WERI-Rb-1 (cell line): ENCODE measurements around the gene GPRC5A.

Source experiments
- DNase-seq: peaks from one replicate; pipeline ENCODE4 v3.0.0-alpha.2; 2020
- H3K27ac ChIP-seq: fragments of 250-450 bp; sonication (Bioruptor Pico); 2 replicates; pipeline ENCODE4 v1.5.1; 2020; ENCODE audit warnings: mild to moderate bottlenecking, moderate library complexity
- H3K27me3 ChIP-seq: fragments of 250-450 bp; sonication (Bioruptor Pico); 2 replicates; pipeline ENCODE4 v1.5.1; 2021; ENCODE audit warnings: mild to moderate bottlenecking, low read depth, moderate library complexity; ENCODE audit not compliant: insufficient read depth, severe bottlenecking
- H3K36me3 ChIP-seq: fragments of 250-450 bp; sonication (Bioruptor Pico); 2 replicates; pipeline ENCODE4 v1.5.1; 2020; ENCODE audit warnings: mild to moderate bottlenecking, moderate library complexity
- H3K4me3 ChIP-seq: 2 replicates; pipeline ENCODE4 v1.5.1; 2011; ENCODE audit warnings: low read depth, mild to moderate bottlenecking, control low read depth, low read length
- H3K9me3 ChIP-seq: fragments of 250-450 bp; sonication (Bioruptor Pico); 2 replicates; pipeline ENCODE4 v1.5.1; 2021; ENCODE audit warnings: mild to moderate bottlenecking, moderate library complexity; ENCODE audit not compliant: severe bottlenecking
- TF ChIP-seq, protein P1 (sequence below): IDR thresholded peaks from 2 replicates; pipeline ENCODE4 v1.5.1; 2011; ENCODE audit warnings: low read depth, mild to moderate bottlenecking, control low read depth, inconsistent platforms, low read length

GPRC5A gene

DNA sequence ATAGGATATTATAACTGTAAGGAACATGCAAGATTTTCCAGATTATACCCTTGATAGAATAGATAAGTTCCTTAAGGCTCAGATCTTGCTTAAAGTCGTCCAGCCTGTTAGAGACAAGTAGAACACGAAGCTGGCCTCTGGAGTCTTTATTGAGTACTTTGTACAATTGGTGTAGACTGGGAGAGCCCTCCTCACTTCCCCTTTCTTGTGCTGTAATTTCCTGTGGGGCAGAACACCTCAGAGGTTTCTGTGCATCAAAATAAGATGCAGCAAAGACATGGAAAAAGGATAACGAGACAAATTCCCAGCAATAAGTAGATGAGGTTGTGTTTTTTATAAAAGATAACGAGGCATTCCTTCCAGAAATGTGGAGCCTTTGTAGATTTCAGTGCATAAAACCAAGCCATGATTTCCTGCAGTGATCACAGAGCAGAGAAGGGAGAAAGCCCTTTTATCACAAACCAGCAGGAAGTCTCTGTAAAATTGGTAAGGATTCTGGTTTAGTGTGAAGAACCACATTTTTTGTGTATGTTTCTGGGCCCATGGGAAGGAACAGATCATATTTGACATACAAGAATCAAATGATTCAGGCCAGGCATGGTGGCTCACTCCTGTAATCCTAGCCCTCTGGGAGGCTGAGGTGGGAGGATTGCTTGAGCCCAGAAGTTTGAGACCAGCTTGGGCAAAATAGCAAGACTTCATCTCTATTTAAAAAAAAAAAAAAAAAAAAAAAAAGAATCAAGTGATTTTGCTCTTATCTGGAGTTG lies 18.0 kb downstream of the GPRC5A start:
- H3K27ac ChIP-seq: no peak overlapping the region
- H3K36me3 ChIP-seq: peaks cover 8% of the 10 kb centered on the region
- TF ChIP-seq, protein P1, sequence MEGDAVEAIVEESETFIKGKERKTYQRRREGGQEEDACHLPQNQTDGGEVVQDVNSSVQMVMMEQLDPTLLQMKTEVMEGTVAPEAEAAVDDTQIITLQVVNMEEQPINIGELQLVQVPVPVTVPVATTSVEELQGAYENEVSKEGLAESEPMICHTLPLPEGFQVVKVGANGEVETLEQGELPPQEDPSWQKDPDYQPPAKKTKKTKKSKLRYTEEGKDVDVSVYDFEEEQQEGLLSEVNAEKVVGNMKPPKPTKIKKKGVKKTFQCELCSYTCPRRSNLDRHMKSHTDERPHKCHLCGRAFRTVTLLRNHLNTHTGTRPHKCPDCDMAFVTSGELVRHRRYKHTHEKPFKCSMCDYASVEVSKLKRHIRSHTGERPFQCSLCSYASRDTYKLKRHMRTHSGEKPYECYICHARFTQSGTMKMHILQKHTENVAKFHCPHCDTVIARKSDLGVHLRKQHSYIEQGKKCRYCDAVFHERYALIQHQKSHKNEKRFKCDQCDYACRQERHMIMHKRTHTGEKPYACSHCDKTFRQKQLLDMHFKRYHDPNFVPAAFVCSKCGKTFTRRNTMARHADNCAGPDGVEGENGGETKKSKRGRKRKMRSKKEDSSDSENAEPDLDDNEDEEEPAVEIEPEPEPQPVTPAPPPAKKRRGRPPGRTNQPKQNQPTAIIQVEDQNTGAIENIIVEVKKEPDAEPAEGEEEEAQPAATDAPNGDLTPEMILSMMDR: no peak
- H3K27me3 ChIP-seq: no peaks in the 10 kb centered on the region
- H3K9me3 ChIP-seq: no peaks in the 10 kb centered on the region
- H3K4me3 ChIP-seq: no peak overlapping the region
- DNase-seq: no peak

GRCh38 chr12:12909995-12910420 lies 18.6 kb downstream of the GPRC5A start:
- no peak for DNase-seq
- Histone ChIP-seq H3K27ac (no peak overlapping the region), H3K27me3 (no peaks in the 10 kb centered on the region), H3K36me3 (peaks cover 8% of the 10 kb centered on the region), H3K4me3 (no peak overlapping the region), H3K9me3 (no peaks in the 10 kb centered on the region)
- TF ChIP-seq, protein P1: no peak

- no peaks in the 10 kb centered on the region for H3K9me3 ChIP-seq
- H3K27me3 ChIP-seq: no peaks in the 10 kb centered on the region
- H3K36me3 ChIP-seq: peaks cover 8% of the 10 kb centered on the region
- no peak for DNase-seq
- H3K4me3 ChIP-seq: no peak overlapping the region
- TF ChIP-seq, protein P1: no peak
- H3K27ac ChIP-seq: no peak overlapping the region
Measured at GRCh38 chr12:12912711-12913110, 21.3 kb downstream of the GPRC5A start.

DNA sequence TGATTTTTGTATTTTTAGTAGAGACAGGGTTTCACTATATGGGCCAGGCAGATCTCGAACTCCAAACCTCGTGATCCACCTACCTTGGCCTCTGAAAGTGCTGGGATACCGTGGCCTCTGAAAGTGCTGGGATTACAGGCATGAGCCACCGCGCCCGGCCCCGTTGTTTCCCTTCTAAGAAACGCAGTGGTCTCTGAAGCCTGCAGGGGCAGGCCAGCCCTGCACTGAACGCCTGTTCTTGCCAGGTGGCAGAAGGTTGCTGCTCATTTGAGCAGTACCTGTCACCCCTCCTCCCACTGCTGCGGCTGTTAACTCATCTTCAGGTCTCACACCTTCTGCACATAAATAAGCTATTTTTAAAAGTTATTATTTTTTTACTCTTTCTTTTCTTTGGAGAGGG lies 24.3 kb downstream of the GPRC5A start:
- DNase-seq: peak; percentile 33
- Histone ChIP-seq H3K27me3 (no peaks in the 10 kb centered on the region), H3K4me3 (no peak overlapping the region), H3K27ac (no peak overlapping the region), H3K36me3 (no peaks in the 10 kb centered on the region; the same call in none of the 2 replicates), H3K9me3 (no peaks in the 10 kb centered on the region)
- TF ChIP-seq, protein P1: 0 out of 2 replicates have a peak, but pooled peaks have one; percentile 3

DNA sequence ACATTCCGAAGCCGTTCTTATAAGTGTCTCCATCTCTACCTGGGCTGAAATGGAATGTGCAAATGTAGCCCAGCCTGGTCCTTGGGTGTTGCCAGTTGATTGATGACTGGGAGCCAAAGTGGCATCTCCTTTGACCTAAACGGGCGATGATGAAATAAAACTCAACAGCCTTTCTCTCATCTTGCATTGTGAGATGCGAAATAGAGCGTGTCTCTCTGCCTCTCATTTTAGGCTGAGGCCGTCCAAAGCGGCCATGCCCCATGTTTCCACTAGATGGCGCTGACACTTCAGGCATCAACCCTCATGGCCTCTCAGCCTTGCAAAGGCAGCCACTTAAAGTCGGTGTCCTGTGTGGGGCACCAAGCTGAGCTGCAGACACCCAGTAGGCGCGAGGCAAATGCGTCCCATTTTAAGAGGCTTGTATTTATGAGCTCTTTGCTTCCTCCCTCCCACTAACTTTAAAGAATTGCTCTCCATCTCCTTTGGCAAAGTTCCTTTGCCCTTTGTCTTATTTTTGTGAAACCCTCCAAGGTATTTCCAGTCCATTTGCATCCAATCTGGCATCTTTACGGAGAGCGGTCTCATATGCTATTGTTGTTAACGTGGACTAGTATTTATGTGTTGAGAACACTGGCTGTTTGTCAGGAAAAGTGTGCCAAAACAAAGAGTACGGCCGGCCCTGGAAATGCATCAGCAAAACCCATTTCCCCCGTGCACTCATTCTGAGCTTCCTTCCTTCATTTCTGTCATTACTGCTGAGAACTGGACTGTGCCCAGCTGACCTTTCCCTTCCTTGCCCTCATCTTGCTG lies 25.0 kb downstream of the GPRC5A start:
- DNase-seq: peak; percentile 78
- Histone ChIP-seq H3K9me3 (no peaks in the 10 kb centered on the region), H3K4me3 (no peak overlapping the region), H3K27ac (no peak overlapping the region), H3K36me3 (no peaks in the 10 kb centered on the region; the same call in none of the 2 replicates), H3K27me3 (no peaks in the 10 kb centered on the region)
- TF ChIP-seq, protein P1: peak; percentile 96
